Activated CD8-positive, alpha-beta memory T cell treated with anti-CD3 and anti-CD28 coated beads for 48 hours (primary cell): ENCODE data around the gene ANKRD33B.
"Not testable (repeated sequence)": the region's sequence is repeated elsewhere in the genome, so short reads cannot be mapped to it uniquely, and the experiment has no call there.

Source experiments
- DNase-seq, 3 experiments: peaks; one replicate each; pipeline ENCODE4 v3.0.0-alpha.2; 2020; ENCODE audit warnings: low read depth in 2 of 3, low spot score in 2 of 3

ANKRD33B gene

DNA sequence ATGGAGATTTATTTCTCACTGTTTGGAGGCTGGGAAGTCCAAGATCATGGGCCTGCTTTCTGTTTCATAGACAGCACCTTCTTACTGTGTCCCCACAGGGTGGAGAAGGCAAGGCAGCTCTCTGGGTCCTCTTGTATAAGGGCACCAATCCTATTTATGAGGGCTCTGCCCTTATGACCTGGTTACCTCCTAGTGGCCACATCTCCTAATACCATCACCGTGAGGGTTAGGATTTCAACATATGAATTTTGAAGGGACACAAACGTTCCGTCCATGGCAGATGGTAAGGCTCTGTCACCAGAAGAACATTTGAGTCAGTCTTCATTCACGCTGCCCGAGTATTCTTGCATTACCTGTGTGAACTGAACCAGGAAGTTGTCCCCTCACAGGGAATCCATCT is 48.4 kb downstream of the ANKRD33B start:
- DNase-seq, result no peak

DNA sequence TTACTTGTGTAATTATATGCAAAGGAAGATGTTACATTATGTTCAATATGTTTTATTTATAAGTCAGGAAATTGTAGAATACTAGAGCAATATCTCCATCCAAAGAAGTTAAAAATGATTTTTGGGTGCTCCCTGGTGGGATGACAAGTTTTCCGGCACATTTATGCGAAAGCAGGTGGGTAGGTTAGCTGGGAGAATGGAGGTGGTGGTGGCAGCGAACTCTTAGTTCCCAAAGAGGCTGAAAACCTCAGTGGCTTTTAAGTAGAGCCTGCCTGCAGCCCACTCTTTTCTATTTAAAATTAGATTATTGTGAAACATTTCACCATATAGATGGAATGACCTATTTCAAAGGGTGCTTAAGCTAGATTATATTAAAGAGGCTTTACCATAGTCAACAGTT is 51.8 kb downstream of the ANKRD33B start:
- no peak for DNase-seq

GRCh38 chr5:10617103-10617502 is 53.2 kb downstream of the ANKRD33B start:
- no peak for DNase-seq

GRCh38 chr5:10618311-10618710 is 54.4 kb downstream of the ANKRD33B start:
- no peak for DNase-seq

DNA sequence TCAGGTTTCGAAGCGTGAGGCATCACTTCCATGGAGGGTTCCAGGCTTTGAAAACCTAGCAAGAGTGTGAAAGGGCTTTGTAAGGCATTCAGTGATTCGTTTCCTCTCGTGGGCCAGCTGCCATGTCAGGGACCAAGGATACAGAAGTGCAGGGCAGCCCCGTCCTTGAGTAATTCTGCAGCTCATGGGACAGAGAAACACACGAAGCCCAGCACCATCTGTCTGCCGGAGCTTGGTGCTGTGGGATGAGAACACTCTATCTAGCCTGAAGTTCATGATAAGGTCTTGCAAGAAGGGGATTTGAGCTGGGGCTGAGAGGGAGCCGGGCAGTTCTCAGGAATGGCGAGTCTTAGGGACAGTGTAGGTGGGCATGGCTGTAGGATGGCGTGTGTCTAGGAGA is 55.8 kb downstream of the ANKRD33B start:
- no peak for DNase-seq

- DNase-seq, result no peak
Observed at GRCh38 chr5:10620346-10620745, 56.5 kb downstream of the ANKRD33B start.

- no peak for DNase-seq
Observed at GRCh38 chr5:10621832-10622231, 58.0 kb downstream of the ANKRD33B start.

DNA sequence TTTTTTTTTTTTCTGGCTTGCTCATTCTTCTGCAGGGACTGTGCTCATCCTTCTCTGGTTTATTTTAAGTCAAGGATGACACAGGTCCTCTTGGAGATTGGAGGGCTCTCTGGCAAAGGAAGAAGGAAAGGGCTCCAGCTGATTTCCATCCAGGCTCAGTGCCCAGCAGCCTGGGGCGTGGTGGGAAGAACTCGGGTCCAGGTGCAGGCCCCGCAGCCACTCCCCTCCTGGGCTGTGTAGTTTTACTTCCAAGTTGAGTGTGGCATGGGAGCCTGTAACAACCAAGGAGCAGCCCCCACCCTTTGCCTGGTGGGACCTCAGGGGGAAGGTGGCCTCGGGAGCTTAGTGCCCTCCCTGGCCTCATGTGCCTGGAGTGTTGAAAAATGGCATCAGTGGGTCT is 58.9 kb downstream of the ANKRD33B start:
- no peak for DNase-seq

- no peak for DNase-seq
Observed at GRCh38 chr5:10623305-10623910, 59.5 kb downstream of the ANKRD33B start.

- DNase-seq, result no peak
Observed at GRCh38 chr5:10624206-10624605, 60.3 kb downstream of the ANKRD33B start.

DNA sequence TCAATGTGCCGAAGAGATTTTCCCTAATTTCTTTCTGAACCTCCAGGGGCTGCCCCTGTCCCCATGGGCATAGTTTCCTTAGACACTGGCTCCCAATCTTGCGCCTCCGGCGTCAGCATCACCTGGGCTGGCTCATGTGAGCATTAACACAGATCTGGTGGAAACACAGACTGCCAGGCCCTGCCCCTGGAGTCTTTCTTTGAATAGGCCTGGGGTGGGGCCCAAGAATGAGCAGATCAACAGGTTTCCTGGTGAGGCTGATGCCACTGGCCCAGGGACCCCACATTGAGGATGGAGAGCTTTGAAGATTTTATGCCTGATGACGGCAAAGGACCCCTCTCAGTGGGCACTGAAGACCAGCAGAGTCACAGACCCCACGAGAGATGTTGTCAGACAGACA is 60.8 kb downstream of the ANKRD33B start:
- no peak for DNase-seq

DNA sequence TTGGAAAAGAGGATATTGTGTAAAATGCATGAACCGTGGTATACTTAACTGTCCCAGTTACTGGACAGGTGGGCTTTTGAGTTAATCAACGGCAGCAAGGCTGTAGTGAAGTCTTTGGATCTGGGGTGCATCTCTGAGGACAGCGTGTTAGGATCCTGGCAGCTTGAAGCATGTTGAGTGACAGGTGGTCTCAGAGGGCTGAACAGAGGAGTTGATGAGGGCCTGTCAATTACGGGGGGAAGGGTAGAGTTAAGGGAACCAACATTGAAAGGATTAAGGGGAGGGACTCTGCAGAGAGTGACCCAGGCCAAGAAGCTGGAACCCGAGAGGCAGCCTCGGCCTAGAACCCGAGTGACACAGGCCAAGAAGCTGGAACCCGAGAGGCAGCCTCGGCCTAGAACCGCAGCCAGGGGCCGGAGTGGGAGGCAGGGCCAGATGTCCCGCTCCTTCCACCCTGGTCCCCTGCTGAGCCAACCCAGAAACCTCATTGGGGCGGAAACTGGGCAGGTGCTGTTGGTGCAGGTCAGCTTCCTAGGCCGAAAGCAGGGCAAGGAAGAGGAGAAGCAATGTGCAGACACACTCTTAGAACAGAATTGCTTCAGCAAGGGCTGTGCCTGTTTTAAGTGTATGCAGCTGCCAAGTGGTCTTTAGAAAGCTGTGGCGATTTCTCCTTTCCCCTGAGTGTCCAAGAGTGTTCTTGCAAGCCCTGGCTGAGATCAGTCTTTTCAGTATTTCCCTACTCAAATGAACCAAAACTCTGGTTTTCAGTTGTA is 62.0 kb downstream of the ANKRD33B start:
- DNase-seq, result no peak

GRCh38 chr5:10626473-10627013 is 62.7 kb downstream of the ANKRD33B start:
- no peak for DNase-seq

DNA sequence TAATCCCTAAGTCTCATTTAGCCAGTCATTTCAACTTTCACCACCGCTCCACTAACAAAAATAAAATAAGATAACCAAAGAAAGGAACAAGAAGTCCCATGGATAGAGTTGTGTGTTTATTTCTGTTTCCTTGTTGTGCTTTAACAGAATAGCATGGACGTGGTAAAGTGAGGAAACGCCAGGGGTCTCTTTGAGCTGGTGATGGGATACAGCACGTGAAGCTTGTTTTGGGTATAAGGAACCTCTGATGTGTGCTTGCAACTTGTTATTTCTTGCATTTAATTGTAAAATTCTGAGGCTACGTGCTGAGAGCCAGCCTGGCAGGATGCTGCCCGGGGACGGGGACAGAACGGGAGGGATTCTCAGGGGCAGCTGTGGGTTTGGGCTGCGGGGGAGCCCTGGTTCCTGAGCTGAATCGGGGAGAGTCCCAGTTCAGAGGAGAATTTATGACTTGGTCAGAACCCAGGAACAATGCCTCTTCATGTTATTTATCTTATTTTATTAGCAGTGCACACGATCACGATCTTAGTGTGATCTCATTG is 63.4 kb downstream of the ANKRD33B start:
- DNase-seq, result no peak

GRCh38 chr5:10628601-10629000 is 64.7 kb downstream of the ANKRD33B start:
- DNase-seq, result no peak

- no peak for DNase-seq
Observed at GRCh38 chr5:10629682-10630081, 65.8 kb downstream of the ANKRD33B start.

- DNase-seq, result no peak
Observed at GRCh38 chr5:10630126-10630525, 66.3 kb downstream of the ANKRD33B start.

DNA sequence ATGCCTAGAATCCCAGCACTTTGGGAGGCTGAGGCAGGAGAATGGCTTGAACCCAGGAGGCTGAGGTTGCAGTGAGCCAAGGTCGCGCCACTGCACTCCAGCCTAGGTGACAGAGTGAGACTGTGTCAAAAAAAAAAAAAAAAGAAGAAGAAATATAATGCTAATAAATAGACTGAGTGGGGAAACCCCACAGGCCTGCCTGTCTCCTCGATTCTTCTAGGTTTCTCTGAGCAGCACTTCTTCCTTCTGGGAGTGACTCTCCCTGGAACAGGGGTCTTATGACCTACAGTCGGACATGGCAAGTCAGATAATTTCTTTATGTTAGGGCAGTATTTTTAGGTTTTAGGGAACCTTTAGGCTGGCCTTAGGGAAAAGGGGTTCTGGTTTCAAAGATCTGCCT is 66.9 kb downstream of the ANKRD33B start:
- DNase-seq, result not testable (repeated sequence)

- DNase-seq, result no peak
Observed at GRCh38 chr5:10631316-10631996, 67.6 kb downstream of the ANKRD33B start.

GRCh38 chr5:10632110-10632761 is 68.4 kb downstream of the ANKRD33B start:
- peak in 2 of 3 experiments; percentile 23 to 46 for DNase-seq
